Heart right ventricle (tissue), 16 donors: ENCODE data around the gene POSTN. TPM values are rescaled to one million over a fixed set of nuclear protein-coding genes. Genes with fewer than 3 reads are reported as not detected.
A peak's percentile ranks its signal among the peaks of the same experiment; 100 is the strongest.

Experiments used
- ATAC-seq, 8 donors: fragments of 200-7000 bp; cut with Tn5 transposase; one replicate each; pipeline ENCODE4 v1.9.1; 2020; ENCODE audit warnings: mild to moderate bottlenecking in 8 of 8, moderate library complexity in 8 of 8, moderate number of reproducible peaks in 1 of 8
- DNase-seq, 2 donors: peaks; one replicate each; pipeline ENCODE4 v3.0.0-alpha.2; 2020
- H3K27ac ChIP-seq, 10 donors: fragments of 200-600 bp; sonication (generic) in 2 of 10; one replicate each; pipeline versions ENCODE4 v1.5.0 to v1.8.0; 2020 to 2022; ENCODE audit warnings: mild to moderate bottlenecking in 3 of 10
- H3K27me3 ChIP-seq, 7 donors: fragments of 200-600 bp; one replicate each; pipeline ENCODE4 v1.8.0; 2021 to 2022; ENCODE audit warnings: mild to moderate bottlenecking in 2 of 7
- H3K36me3 ChIP-seq, 9 donors: fragments of 200-600 bp; sonication (generic) in 1 of 9; one replicate each; pipeline versions ENCODE4 v1.5.0 to v1.8.0; 2020 to 2022; ENCODE audit warnings: mild to moderate bottlenecking in 2 of 9
- H3K4me1 ChIP-seq, 9 donors: fragments of 200-600 bp; sonication (generic) in 1 of 9; one replicate each; pipeline versions ENCODE4 v1.5.0 to v1.8.0; 2020 to 2022; ENCODE audit warnings: mild to moderate bottlenecking in 4 of 9
- H3K4me3 ChIP-seq, 10 donors: fragments of 200-600 bp; sonication (generic) in 2 of 10; one replicate each; pipeline versions ENCODE4 v1.5.0 to v1.8.0; 2020 to 2022; ENCODE audit warnings: mild to moderate bottlenecking in 7 of 10, moderate library complexity in 2 of 10
- H3K9me3 ChIP-seq, 11 donors: fragments of 200-600 bp in 10 of 11; sonication (generic) in 2 of 11; one replicate each; pipeline versions ENCODE4 v1.5.0 to v1.8.0; 2013 to 2022; ENCODE audit warnings: mild to moderate bottlenecking in 2 of 11, control low read depth in 1 of 11, moderate library complexity in 1 of 11
- WGBS, 2 donors: extraction: QIAGEN DNeasy Blood & Tissue Kit; methylation state at CpG; one replicate each; pipeline ENCODE4 v1.1.7; 2013; ENCODE audit warnings: inconsistent platforms in 1 of 2; 5-methylcytosine and 5-hydroxymethylcytosine counted together
- intact Hi-C, 10 donors: fragments of 100-400 bp; cut with DNase I; formaldehyde crosslinking; loops; one replicate each; pipeline versions ENCODE4 v1.11.1 to v1.14.2; 2022
- polyA plus RNA-seq, 2 donors: library from polyadenylated mRNA; stranded (reverse); fragments of 200-250 nt; gene quantifications; one replicate each; pipeline ENCODE4 v1.2.3, GENCODE V29; 2013
- total RNA-seq, 10 donors: library from RNA; stranded (reverse); fragmentation: NEBNext Ultra II Directional in 3 of 10; extraction: Animal tissue kit (Norgen Biotek cat#: 25700) in 3 of 10; gene quantifications; one replicate each; pipeline versions ENCODE4 v1.2.1 to v1.2.4, GENCODE V29; 2021 to 2023
- TF ChIP-seq, protein P1 (sequence below), 9 donors: fragments of 200-600 bp; sonication (generic) in 2 of 9; IDR thresholded peaks; one replicate each; pipeline versions ENCODE4 v1.5.0 to v1.8.0; 2021 to 2022; ENCODE audit warnings: antibody characterized with exemption in 9 of 9, mild to moderate bottlenecking in 5 of 9, moderate library complexity in 1 of 9
- donor health status: Arrhythmogenic right ventricular cardiomyopathy.
- donor health status: ischemic (EF 13 %, LVEDD 7.1; RV severe dilation, severe dysfunction).
- donor health status: healthy with polysubstance abuse.
- donor health status: DM: no; HTN: yes; CAD: no.
- donor health status: DM: no; HTN: no; CAD: no.
- donor health status: ischemic (EF 25% LVEDD 6.9; RV normal size, moderate dysfunction).
- donor health status: ischemic (EF 25% LVEDD 5.7; RV mildly dilated, moderate dysfunction).
- donor health status: healthy.
- donor health status: DM: yes; HTN: yes; CAD: no.
- donor health status: Ischemic cardiomyopathy.
- donor health status: ischemic (EF 35%, LVEDD 5.7; RV mildly dilated, moderate dysfunction).
- donor health status: nonischemic (EF 11% LVEDD 7.7; RV severe dilation, severe dysfunction).
- donor health status: DM: yes; HTN: yes; CAD: no.
- donor health status: PGD.
- donor health status: ischemic (EF 29% LVEDD 5.4; RV normal size, mild dysfunction).
- donor health status: nonischemic (EF 23%, LVEDD 6.1; RV moderate dilation, normal function).

POSTN gene
- total and polyA plus RNA-seq, 12 donors, result 3.7 to 112 (median 20.6) TPM

DNA sequence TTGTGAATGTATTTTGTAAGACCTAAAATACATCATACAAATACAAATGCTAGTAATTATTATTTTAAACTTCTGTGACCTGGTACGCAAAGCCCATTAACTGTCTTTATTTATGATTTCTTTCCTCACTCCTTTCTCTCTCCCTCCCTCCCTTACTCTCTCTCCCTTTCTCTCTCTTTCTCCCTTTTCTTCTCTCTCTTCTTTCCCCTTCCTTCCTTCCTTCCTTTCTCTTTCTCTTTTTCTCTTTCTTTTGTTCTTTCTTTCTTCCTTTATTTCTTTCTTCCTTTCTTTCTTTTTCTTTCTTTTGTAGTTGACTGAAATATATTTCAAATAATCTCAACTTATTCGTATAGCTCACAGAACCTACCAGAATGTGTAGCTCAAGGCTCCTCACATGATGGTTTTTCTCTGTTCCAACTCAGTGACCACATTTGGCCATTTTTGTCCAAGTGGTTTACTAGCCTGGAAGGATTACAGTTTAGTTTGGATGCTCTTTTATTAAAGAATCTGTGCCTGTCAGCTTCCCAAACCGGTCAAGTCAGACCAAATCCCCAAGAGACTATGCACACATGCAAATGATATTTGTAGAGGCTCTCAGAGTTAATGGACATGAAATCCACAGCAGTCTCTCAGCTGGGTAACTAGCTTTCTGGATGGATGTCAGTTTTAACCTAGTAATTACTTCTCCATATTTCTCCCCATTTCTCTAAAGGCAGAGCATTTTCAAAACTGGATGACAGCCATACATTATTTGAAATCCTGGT, 71.7 kb downstream of the POSTN start:
- peaks cover 0 to 8% (median 0%) of the 10 kb centered on the region in 9 donors for H3K4me1 ChIP-seq
- H3K4me3 ChIP-seq, result no peak overlapping the region
- peak overlapping the region in 1 of 10 donors; percentile 11 for H3K27ac ChIP-seq
- no peaks in the 10 kb centered on the region for H3K36me3 ChIP-seq
- peaks cover 0 to 16% (median 5%) of the 10 kb centered on the region in 11 donors for H3K9me3 ChIP-seq
- ATAC-seq, result peak in 6 of 8 donors; percentile 67 to 88 (median 70)
- no peaks in the 10 kb centered on the region for H3K27me3 ChIP-seq
- intact Hi-C loops, result no loop called here
- TF ChIP-seq, protein P1, sequence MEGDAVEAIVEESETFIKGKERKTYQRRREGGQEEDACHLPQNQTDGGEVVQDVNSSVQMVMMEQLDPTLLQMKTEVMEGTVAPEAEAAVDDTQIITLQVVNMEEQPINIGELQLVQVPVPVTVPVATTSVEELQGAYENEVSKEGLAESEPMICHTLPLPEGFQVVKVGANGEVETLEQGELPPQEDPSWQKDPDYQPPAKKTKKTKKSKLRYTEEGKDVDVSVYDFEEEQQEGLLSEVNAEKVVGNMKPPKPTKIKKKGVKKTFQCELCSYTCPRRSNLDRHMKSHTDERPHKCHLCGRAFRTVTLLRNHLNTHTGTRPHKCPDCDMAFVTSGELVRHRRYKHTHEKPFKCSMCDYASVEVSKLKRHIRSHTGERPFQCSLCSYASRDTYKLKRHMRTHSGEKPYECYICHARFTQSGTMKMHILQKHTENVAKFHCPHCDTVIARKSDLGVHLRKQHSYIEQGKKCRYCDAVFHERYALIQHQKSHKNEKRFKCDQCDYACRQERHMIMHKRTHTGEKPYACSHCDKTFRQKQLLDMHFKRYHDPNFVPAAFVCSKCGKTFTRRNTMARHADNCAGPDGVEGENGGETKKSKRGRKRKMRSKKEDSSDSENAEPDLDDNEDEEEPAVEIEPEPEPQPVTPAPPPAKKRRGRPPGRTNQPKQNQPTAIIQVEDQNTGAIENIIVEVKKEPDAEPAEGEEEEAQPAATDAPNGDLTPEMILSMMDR (IDR thresholded peaks at IDR 0.05), result no peak
- WGBS, 2 donors, result 65 to 71% methylated on average over 3 of the region's 3 CpGs
- DNase-seq, result peak in 1 of 2 donors; percentile 40

DNA sequence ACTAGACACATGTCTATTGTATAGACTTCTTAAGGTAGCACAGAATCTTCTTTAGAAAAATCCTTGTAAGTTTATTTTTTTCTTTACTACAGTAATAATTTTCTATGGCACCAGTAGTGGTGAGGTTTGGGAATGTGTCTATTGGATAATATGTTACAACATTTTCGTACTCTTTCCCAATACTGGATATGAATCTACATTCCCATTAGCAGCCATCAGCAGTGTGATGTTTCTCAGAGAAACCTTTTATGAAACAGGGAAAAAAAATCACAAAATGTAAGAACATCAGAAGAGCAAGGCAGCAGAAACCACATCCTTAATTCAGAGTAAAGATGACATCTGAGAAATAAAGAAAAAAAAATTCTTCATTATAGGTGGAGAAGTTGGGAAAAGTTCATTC, 83.3 kb downstream of the POSTN start:
- TF ChIP-seq, protein P1 (IDR thresholded peaks at IDR 0.05), result no peak
- no peak for ATAC-seq
- no peaks in the 10 kb centered on the region for H3K9me3 ChIP-seq
- no peak overlapping the region for H3K4me3 ChIP-seq
- no peaks in the 10 kb centered on the region for H3K27me3 ChIP-seq
- no peak overlapping the region for H3K27ac ChIP-seq
- H3K4me1 ChIP-seq, result no peaks in the 10 kb centered on the region
- no peaks in the 10 kb centered on the region for H3K36me3 ChIP-seq
- intact Hi-C loops, result no loop called here
- DNase-seq, result no peak
- WGBS, 2 donors, result 88 to 89% methylated on average over 1 of the region's 1 CpG
